Measurements from ENCODE around the gene GHITM. TPM values are rescaled to one million over a fixed set of nuclear protein-coding genes. Genes with fewer than 3 reads are reported as not detected.
"Not testable (repeated sequence)": the region's sequence is repeated elsewhere in the genome, so short reads cannot be mapped to it uniquely, and the experiment has no call there.

Gene GHITM, protein sequence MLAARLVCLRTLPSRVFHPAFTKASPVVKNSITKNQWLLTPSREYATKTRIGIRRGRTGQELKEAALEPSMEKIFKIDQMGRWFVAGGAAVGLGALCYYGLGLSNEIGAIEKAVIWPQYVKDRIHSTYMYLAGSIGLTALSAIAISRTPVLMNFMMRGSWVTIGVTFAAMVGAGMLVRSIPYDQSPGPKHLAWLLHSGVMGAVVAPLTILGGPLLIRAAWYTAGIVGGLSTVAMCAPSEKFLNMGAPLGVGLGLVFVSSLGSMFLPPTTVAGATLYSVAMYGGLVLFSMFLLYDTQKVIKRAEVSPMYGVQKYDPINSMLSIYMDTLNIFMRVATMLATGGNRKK
- total RNA-seq (ENCODE audit: insufficient read depth, low replicate concordance): 118 TPM

DNA sequence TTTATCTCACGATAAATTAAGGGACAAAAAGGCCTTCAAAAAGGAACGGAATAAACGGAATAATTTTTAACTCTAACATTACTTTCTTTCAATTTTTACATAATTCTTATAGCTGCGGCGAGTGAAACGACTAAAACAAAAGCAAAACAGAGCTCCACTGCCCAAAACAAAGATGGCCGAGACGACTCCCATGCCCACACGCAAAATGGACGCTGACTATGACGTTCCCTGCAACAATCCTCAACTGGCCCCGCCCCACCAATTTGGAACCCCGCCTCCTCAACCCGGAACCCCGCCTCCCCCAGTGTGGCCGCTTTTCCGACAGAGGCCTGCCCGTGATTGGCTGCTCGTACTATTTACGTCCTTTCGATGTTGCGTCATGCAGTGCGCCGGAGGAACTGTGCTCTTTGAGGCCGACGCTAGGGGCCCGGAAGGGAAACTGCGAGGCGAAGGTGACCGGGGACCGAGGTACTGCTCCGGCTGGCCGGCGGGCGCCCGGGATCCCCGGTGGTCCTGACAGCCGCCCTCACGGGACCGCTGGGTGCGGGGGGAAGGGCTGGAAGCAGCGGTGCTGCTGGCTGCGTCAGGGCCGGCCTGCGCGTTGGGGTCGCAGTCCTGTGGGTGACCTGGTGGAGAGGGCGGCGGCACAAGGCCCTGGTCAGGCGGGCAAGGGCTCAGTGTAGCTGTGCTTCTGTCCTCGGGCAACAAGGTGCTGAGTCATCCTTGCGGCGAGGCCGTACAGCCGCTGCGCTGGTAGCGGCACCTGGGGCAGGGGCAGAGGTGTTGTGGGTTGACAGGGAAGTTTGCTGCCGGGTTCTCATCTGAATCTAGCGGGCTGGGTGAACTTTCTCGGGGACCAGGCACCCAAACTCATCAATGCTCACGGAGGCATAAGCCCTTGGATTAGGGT lies at the start of gene GHITM:
Gene GHITM (plus strand): TSS at position 384 of the 910 bp plus-strand sequence. CDS start 1,992 bp downstream, outside the sequence.
- peak; percentile 99 for DNase-seq (ENCODE audit: low spot score)

DNA sequence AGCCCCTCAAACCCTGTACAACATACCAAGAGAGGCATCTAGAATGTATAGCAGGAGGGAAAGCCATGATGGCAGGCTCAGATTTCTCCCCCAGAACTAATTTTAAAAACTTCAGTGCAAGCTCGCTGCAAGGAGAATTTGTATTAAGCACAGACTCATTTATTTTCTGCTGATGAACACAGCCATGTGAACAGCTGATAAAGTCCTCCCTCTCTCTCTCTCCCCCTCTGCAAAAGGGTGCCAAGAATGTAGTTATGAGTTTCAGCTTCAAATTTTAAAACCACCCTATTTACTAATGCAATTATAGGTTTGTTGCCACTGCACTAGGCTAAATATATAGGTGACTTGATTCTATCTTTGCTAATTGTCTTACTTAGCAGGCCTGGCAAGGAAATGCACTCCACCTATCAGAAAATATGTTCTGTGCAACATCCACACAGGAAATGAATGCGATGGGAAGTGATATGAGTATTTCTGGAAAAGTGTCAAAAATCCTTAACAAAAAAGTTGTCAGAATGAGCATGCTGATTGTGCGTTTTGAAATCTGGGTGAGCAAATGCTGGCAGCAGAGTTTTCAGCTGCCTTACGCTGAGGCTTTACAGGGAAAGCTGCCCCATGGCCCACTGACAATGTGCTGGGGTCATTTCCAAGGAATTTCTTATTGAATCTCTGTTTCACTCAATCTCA lies 43.4 kb upstream of the GHITM start:
- DNase-seq (ENCODE audit: low spot score): peak; percentile 32

DNA sequence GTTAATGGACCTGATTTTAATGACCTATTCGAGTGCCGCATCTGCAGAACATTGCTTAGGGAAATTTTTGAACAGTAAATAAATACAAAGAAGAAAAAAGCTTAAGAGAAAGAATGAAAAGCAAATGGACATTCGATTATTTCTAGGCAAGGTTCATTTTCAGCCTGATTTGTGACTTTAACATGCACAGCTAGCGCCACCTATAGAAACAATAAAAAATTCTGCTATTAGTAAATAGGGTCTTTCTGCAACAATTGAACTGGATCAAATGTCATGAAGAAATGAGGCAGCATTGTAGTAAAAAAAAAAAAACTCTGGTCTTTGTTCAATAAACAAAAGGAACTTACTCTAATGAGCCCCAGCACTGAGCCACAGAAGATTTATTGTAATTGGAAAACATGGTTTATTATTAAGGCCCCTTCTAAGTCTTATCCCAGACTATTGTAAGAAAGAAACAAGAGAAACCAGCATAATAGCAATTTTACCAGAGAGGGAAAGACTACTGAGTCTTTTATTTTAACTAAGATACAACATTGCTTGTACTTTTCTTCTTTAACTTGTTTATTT lies 41.4 kb upstream of the GHITM start:
- no peak for DNase-seq (ENCODE audit: low spot score)

DNA sequence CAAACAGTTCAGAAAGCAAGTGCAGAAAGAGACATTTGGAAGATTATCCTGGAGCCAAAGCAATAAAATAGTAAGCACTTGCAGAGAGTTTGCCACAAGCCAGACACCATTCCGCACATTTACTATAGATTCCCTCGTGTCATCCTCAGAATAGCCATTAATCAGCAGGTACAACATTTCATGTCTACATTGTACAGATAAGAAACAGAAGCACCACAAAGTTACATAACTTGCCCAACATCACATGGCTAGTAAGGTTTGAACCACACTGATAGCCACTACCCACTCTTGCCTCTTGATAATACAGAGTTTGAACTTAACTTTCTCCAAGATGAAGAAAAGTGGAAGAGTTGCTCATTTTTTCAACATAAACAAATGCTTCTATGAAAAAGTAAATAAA lies 40.6 kb upstream of the GHITM start:
- no peak for DNase-seq (ENCODE audit: low spot score)

DNA sequence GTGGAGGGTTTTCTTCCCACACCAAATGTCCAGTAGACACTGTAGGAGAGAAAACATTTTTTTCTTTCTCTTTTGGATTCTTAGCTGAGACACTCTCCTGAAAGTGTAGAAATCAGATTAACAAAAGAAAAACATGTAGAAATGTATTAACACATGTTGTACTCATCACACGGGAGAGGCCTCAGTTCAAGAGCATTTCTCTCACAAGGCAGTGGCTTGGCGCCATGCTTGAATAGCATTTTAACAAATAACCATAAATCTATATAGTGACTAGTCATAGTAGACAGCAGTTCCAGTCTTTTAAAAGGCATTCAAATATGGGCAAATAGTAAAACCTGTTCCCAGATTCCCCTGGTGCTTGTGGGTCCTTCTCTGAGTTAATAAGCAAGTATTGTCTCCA lies 38.3 kb upstream of the GHITM start:
- DNase-seq (ENCODE audit: low spot score): no peak

DNA sequence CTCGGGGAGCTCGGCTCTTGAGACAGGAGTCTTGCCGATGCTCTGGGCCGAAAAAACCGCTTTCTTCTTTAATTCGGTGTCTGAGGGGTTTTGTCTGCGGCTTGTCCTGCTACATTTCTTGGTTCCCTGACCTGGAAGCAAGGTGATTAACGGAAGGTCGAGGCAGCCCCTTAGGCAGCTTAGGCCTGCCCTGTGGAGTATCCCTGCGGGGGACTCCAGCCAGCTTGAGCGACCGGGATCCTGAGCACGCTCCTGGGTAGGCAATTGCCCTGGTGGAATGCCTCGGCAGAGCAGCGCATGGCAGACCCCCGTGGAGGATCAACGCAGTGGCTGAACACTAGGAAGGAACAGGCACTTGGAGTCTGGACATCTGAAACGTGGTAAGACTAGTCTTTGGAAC lies 30.5 kb upstream of the GHITM start:
- DNase-seq (ENCODE audit: low spot score): no peak

DNA sequence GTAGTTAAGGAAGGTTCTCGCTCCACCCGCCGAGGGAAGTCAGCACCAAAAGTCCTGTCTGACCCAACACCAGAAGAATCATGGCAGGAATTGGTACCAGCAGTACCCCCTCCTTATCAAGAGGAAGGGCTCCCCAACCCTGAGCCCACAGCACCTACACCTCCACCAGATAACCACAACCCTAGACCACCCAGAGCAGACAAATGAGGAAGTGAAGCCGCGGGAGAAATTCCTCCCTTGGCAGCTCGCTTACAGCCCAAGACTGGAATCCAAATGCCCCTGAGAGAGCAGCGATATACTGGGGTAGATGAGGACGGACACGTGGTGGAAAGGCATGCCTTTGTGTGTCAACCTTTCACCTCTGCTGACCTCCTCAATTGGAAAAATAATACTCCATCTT lies 29.5 kb upstream of the GHITM start:
- not testable (repeated sequence) for DNase-seq (ENCODE audit: low spot score)

DNA sequence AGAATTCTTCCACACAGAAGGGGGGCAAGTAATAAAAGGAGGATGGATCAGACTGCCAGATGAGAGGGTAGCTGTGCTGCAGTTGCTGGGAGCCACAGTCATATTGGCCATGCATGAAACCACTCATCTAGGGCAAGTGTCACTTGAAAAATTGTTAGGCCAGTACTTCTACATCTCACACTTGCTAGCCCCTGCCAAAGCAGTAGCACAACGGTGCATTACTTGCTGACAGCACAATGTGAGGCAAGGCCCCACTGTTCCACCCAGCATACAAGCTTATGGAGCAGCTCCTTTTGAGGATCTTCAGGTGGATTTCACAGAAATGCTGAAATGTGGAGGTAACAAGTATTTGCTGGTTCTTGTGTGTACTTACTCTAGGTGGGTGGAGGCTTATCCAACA lies 25.8 kb upstream of the GHITM start:
- DNase-seq (ENCODE audit: low spot score): not testable (repeated sequence)

DNA sequence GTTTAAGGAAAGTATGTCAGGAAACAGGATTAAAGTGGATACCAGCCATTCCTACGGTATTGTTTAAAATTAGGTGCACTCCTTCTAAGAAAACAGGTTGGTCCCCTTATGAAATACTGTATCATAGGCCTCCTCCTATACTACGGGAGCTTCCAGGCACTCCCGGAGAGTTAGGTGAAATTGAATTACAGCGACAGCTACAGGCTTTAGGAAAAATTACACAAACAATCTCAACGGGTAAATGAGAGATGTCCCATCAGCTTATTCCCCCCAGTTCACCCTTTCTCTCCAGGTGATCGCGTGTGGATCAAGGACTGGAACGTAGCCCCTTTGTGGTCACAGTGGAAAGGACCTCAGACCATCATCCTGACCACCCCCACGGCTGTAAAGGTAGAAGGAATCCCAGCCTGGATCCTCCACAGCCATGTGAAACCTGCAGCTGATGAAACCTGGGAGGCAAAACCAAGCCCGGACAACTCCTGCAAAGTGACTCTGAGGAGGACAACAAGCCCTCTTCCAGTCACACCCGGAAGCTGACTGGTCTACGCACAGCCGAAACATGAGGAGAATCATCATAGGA lies 25.1 kb upstream of the GHITM start:
- DNase-seq (ENCODE audit: low spot score): no peak

DNA sequence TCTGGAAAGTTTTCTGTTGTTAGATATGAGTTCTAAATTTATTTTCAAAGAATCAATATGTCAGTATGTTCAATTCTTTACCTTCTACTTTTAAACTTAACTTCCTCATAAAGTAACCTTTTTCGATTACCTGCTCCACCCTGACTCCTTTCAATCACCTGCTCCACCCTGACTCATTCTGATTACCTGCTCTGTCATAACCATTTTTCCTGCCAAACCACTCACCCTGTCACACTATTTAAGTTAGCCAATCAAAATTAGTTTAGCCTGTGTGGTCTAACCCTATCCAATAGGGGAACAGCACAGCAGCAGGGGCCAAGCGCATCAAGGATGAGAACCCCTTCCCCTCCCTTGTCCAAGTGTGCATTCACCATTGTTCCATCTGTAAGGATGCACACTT lies 22.1 kb upstream of the GHITM start:
- not testable (repeated sequence) for DNase-seq (ENCODE audit: low spot score)

DNA sequence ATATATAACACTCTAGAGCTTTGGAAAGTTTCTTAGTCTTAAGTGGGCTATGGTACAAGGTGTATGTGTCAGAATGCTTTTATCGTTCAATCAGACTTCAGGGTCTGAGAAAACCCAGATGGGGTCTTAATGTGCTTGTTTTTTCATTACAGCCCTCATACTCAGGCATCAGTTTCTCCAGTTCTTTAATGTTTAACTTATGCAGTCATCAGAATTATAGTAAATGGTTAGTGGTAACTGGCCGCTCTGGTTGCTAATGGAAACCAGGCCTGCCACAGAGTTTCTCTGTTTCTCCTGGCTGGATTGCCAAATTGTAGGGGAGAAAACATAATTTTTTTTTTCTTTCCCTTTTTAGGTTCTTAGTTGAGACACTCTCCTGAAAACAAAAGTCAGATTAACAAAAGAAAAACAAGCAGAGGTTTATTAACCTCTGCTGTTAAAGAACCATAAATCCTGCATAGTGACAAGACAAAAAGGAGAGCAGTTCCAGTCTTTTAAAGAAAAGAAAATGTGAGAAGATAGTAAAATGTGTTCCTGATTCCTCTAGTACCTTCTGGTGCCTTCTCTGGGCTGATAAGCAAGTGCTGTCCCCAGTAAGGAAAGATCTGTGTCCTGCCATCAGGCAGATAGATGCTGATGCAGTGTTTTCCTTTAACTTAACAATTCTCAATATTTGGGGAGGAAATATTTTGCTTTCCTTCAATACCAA lies 21.5 kb upstream of the GHITM start:
- DNase-seq (ENCODE audit: low spot score): no peak

DNA sequence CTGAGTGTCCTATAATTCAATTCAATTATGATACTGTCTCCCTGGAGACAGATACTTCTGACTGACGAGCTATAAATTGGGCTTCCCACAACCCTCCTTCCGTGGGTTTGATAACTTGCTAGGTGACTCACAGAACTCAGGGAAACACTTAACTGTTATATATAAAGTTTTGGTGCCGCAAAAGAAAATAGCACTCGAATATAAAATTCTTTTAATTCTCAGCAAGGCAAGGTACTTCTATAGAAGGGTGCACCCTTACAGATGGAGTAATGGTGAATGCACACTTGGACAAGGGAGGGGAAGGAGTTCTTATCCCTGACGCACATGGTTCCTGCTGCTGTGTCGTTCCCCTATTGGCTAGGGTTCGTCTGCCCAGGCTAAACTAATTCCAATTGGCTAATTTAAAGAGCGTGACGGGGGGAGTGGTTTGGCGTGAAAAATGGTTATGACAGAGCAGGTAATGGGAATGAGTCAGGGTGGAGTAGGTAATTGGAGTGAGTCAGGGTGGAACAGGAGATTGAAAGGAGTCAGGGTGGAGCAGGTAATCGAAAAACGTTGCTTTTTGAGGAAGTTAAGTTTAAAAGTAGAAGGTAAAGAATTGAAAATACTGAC lies 20.8 kb upstream of the GHITM start:
- no peak for DNase-seq (ENCODE audit: low spot score)

DNA sequence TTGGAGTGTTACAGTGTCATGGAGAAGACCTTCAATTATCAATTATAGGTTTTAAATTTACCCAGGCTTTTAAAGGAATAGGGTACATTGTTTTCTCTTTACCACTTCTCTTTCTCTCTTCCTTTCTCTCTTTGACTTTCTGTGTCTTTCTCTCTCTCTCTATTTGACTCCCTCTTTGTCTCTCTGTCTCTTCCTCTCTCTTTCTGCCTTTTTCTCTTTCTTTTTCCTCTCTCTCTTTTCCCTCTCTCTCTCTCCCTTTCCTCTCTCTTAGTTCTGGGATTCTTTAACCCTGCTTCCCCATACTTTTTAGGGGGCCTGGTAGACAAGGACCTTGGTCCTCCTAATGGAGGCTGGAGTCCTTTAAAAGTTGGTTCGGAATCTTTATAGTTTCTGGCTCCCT lies 15.9 kb upstream of the GHITM start:
- no peak for DNase-seq (ENCODE audit: low spot score)

DNA sequence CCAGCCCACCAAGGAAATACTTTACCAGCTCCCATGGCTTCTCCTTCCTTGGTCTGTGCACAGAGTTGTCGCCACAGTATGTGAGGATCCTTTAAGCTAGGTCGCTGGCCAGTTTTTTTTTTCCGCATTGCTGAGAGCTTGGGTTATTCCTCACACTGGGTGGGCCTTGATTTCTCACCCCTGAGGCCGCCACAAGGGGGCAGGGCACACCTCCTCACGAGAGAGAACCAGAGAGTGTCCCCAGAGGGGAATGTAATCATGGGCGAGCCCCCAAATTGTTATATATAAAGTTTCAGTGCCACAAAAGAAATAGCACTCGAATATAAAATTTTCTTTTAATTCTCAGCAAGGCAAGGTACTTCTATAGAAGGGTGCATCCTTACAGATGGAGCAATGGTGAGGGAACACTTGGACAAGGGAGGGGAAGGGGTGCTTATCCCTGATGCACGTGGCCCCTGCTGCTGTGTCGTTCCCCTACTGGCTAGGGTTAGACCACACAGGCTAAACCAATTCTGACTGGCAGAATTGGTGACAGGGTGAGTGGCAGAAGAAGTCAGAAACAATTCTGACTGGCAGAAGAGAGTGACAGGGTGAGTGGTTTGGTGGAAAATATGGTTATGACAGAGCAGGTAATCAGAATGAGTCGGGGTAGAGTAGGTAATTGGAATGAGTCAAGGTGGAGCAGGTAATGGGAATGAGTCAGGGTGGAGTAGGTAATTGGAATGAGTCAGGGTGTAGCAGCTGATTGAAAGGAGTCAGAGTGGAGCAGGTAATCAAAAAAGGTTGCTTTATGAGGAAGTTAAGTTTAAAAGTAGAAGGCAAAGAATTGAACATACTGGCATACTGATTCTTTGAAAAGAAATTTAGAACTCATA lies 13.2 kb upstream of the GHITM start:
- DNase-seq (ENCODE audit: low spot score): not testable (repeated sequence)

DNA sequence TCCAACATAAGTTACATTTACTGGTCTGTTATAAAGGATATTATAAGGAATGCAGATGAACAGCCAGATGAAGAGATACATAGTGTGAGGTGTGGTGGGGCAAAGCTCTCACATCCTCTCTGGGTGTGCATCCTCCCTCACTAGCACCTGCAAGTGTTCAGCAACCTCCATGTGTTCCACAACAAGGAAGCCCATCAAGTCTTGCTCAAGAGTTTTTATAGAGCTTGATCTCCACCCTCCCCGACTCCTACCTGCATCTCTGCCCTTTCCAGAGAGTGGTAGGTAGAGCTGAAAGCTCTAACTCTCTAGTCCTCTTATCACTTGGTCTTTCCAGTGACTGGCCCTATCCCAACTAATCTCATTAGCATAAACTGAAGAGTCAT lies 12.5 kb upstream of the GHITM start:
- DNase-seq (ENCODE audit: low spot score): no peak

DNA sequence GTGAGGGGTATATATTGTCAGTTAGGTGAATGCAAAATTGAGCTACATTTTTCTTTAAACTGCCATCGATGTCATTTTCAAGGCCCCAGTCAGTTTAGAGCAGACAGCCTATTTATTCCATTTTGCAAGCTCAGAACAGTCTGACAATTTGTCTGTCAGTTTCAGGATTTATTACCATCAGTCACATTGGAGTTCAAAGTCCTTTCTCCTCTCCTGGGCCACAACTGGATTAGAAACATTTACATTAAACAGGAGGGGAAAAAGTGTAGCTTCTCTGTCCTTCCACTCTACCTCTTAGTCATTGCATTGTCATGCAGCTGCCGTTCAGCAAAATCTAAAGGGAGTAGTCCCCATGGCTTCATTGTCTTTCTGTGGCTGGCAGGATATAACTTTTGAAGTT lies 3.5 kb upstream of the GHITM start:
- DNase-seq (ENCODE audit: low spot score): no peak

DNA sequence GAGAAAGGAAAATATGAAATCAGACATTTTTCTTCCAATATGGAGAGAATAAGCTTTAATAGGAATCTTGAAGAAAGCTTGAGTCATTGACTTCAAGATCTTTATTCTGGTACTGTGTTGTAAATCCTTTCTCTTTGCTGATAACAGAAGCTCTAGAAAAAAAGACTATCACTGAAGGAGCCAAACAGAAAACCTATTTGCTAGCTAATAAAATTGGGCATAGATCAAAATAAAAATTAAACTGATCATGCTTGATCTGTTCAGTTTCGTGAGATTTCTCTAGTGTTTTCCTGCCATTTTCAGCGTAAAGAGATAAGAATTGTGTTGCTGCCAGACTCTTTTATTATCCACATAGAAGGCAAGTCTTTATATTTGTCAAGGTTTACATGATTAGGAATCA lies 1.5 kb upstream of the GHITM start:
- no peak for DNase-seq (ENCODE audit: low spot score)

DNA sequence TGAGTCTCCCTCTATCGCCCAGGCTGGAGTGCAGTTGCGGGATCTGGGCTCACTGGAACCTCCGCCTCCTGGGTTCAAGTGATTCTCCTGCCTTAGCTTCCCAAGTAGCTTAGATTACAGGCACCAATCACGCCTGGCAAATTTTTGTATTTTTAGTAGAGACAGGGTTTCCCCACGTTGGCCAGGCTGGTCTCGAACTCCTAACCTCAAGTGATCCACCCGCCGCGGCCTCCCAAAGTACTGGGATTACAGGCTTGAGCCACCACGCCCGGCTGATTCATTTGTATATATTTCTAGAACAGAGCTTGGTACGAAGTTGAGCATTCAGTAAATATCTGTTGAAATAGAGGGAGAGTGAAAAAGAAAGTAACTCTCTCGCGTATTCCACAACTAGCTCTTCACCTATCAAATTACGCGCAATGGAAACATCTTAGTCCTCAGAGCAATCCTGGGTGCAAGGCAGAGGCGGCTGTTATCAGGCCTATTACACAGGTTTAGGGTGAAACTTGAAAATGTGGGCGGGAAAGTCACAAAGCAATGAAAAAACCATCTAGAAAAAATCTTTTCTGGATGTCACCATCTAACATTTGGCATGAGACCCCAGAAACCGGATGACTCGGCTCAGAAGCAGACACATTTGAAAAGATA lies 707 bp upstream of the GHITM start:
- DNase-seq (ENCODE audit: low spot score): no peak

DNA sequence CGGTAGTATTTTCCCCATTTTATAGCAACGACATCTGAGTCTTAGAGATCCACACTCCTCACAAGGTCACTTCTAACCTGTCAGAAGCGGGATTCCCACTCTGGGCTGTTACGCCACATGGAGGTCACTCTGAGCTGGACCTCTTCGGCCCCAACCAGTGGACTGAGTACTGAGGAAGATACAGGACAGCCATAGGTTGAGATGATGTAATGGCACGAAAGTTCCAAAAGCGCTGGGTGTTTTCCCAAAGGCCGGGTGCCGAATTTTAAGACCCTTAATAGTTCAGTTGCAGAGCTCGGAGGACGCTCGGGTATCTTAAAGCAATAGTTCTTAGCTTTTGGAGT lies 699 bp downstream of the GHITM start:
- DNase-seq (ENCODE audit: low spot score): no peak
